OCI-LY3 (cell line): ENCODE results near the gene ZNF577.

Source experiments
- H2AFZ ChIP-seq: fragments of 200-600, 300-600 bp; shearing (Covaris generic); 2 replicates; pipeline ENCODE4 v1.6.0; 2014; ENCODE audit warnings: antibody characterized with exemption, low read depth, low read length
- H3K27ac ChIP-seq: fragments of 200-600, 300-600 bp; sonication (generic); 2 replicates; pipeline ENCODE4 v1.5.1; 2014; ENCODE audit warnings: mild to moderate bottlenecking, low read length, moderate library complexity, mixed read lengths
- H3K27me3 ChIP-seq: fragments of 200-600, 300-600 bp; sonication (generic); 2 replicates; pipeline ENCODE4 v1.6.1; 2014; ENCODE audit warnings: low read depth, low read length, mixed read lengths
- H3K36me3 ChIP-seq: fragments of 200-600, 300-600 bp; sonication (generic); replicated peaks from 2 replicates; pipeline ENCODE3; 2014; ENCODE audit warnings: low read depth, low read length, mixed read lengths
- H3K4me1 ChIP-seq: fragments of 300-600, 200-600 bp; sonication (generic); 2 replicates; pipeline ENCODE4 v1.6.1; 2014; ENCODE audit warnings: low read length, mixed read lengths
- H3K4me2 ChIP-seq: fragments of 200-600, 300-600 bp; sonication (generic); 2 replicates; pipeline ENCODE4 v1.6.1; 2014; ENCODE audit warnings: low read length, mixed read lengths
- H3K4me3 ChIP-seq: fragments of 300-600, 200-600 bp; sonication (generic); 2 replicates; pipeline ENCODE4 v1.5.1; 2014; ENCODE audit warnings: antibody characterized with exemption, mild to moderate bottlenecking, low read length, moderate library complexity
- H3K79me2 ChIP-seq: fragments of 300-600, 200-600 bp; shearing (Covaris generic); 2 replicates; pipeline ENCODE4 v1.6.1; 2014; ENCODE audit warnings: mild to moderate bottlenecking, low read length, mixed read lengths
- H3K9ac ChIP-seq: fragments of 300-600, 200-600 bp; shearing (Covaris generic); 2 replicates; pipeline ENCODE4 v1.6.0; 2014; ENCODE audit warnings: mild to moderate bottlenecking, low read length, moderate library complexity
- H3K9me3 ChIP-seq: fragments of 200-600, 300-600 bp; shearing (Covaris generic); 2 replicates; pipeline ENCODE4 v1.6.1; 2014; ENCODE audit warnings: low read length, mixed read lengths; ENCODE audit not compliant: insufficient read depth
- H4K20me1 ChIP-seq: fragments of 200-600, 300-600 bp; sonication (generic); 2 replicates; pipeline ENCODE4 v1.6.1; 2016; ENCODE audit warnings: low read length, mixed read lengths; ENCODE audit not compliant: insufficient read depth
- EZH2phosphoT487 ChIP-seq: fragments of 200-600 bp; shearing (Covaris generic); IDR thresholded peaks from 2 replicates; pipeline ENCODE4 v1.6.1; 2018; ENCODE audit warnings: antibody characterized with exemption, mixed run types, low read depth
- TF ChIP-seq, protein P1 (sequence below): fragments of 200-600, 300-600 bp; sonication (generic); IDR thresholded peaks from 2 replicates; pipeline ENCODE4 v1.5.1; 2014; ENCODE audit warnings: antibody characterized with exemption, low read length, low read depth

The ZNF577 gene

DNA sequence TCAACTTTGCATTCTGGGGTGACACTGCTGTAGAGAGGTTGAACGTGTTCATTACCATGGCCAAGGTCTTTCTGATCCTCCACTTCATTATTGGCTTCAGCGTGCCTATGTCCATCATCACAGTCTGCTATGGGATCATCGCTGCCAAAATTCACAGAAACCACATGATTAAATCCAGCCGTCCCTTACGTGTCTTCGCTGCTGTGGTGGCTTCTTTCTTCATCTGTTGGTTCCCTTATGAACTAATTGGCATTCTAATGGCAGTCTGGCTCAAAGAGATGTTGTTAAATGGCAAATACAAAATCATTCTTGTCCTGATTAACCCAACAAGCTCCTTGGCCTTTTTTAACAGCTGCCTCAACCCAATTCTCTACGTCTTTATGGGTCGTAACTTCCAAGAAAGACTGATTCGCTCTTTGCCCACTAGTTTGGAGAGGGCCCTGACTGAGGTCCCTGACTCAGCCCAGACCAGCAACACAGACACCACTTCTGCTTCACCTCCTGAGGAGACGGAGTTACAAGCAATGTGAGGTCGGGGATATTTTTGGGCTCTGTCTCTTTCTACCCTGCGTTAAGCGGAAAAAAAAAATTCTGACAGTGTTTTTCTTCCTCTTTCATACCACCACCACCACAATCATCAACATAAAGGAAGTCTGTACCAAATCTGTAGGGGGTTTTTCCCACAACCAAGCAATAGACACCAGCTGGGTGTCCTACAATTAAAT lies 63.3 kb downstream of the ZNF577 start:
- H3K4me3 ChIP-seq = peak overlapping the region; percentile 18; the same call in 1 of the 2 replicates
- peak overlapping the region; percentile 86 for H3K27ac ChIP-seq
- H3K9ac ChIP-seq = peak overlapping the region; percentile 36; the same call in 1 of the 2 replicates
- H3K27me3 ChIP-seq = no peaks in the 10 kb centered on the region
- no peaks in the 10 kb centered on the region for H3K79me2 ChIP-seq
- peaks cover 34% of the 10 kb centered on the region for H3K4me1 ChIP-seq
- 0 out of 2 replicates have a peak overlapping the region, but pooled peaks have one; percentile 9 for H2AFZ ChIP-seq
- no peaks in the 10 kb centered on the region for H4K20me1 ChIP-seq
- TF ChIP-seq, protein P1, sequence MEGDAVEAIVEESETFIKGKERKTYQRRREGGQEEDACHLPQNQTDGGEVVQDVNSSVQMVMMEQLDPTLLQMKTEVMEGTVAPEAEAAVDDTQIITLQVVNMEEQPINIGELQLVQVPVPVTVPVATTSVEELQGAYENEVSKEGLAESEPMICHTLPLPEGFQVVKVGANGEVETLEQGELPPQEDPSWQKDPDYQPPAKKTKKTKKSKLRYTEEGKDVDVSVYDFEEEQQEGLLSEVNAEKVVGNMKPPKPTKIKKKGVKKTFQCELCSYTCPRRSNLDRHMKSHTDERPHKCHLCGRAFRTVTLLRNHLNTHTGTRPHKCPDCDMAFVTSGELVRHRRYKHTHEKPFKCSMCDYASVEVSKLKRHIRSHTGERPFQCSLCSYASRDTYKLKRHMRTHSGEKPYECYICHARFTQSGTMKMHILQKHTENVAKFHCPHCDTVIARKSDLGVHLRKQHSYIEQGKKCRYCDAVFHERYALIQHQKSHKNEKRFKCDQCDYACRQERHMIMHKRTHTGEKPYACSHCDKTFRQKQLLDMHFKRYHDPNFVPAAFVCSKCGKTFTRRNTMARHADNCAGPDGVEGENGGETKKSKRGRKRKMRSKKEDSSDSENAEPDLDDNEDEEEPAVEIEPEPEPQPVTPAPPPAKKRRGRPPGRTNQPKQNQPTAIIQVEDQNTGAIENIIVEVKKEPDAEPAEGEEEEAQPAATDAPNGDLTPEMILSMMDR = no peak
- no peak for TF ChIP-seq EZH2phosphoT487
- H3K36me3 ChIP-seq = peaks cover 11% of the 10 kb centered on the region
- H3K4me2 ChIP-seq = peak overlapping the region; percentile 42
- H3K9me3 ChIP-seq = peaks cover 25% of the 10 kb centered on the region; the same call in 1 of the 2 replicates

- H3K4me3 ChIP-seq = no peak overlapping the region
- H3K36me3 ChIP-seq = peaks cover 7% of the 10 kb centered on the region
- no peak overlapping the region for H3K27ac ChIP-seq
- H3K27me3 ChIP-seq = no peaks in the 10 kb centered on the region
- H2AFZ ChIP-seq = no peak overlapping the region
- H3K79me2 ChIP-seq = no peaks in the 10 kb centered on the region
- peaks cover 14% of the 10 kb centered on the region; the same call in 1 of the 2 replicates for H3K9me3 ChIP-seq
- peaks cover 34% of the 10 kb centered on the region for H3K4me1 ChIP-seq
- H3K9ac ChIP-seq = no peak overlapping the region
- no peaks in the 10 kb centered on the region for H4K20me1 ChIP-seq
- TF ChIP-seq, protein P1 = no peak
- no peak for TF ChIP-seq EZH2phosphoT487
- no peak overlapping the region for H3K4me2 ChIP-seq
Measured at GRCh38 chr19:51822946-51823345, 64.8 kb downstream of the ZNF577 start.

DNA sequence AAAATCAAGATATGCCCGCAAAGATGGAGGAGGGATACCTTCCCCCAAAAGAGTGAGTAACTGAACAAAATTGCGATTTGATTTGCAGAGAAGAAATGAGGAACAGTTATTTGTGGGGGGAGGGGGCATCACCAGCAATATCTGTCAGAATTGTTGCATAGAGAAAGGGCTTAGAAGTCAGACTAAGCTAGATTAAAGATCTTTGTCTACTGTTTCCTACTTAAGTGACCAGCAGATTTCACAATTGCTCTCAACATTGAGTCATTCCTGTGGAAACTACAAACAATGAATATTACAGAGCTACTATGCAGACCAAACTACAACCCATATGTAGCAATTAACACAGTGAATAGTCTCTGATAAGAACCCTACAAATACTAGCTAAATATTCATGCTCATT lies 65.4 kb downstream of the ZNF577 start:
- TF ChIP-seq, protein P1 = no peak
- TF ChIP-seq EZH2phosphoT487 = no peak
- no peaks in the 10 kb centered on the region for H3K27me3 ChIP-seq
- H4K20me1 ChIP-seq = no peaks in the 10 kb centered on the region
- H3K36me3 ChIP-seq = peaks cover 7% of the 10 kb centered on the region
- H3K27ac ChIP-seq = no peak overlapping the region
- no peak overlapping the region for H2AFZ ChIP-seq
- H3K4me3 ChIP-seq = no peak overlapping the region
- no peak overlapping the region for H3K9ac ChIP-seq
- H3K9me3 ChIP-seq = peaks cover 14% of the 10 kb centered on the region; the same call in 1 of the 2 replicates
- H3K4me2 ChIP-seq = no peak overlapping the region
- peaks cover 34% of the 10 kb centered on the region for H3K4me1 ChIP-seq
- no peaks in the 10 kb centered on the region for H3K79me2 ChIP-seq

- Histone ChIP-seq H3K9me3 (peaks cover 14% of the 10 kb centered on the region; the same call in 1 of the 2 replicates), H3K4me1 (peaks cover 34% of the 10 kb centered on the region), H3K4me3 (no peak overlapping the region), H3K4me2 (no peak overlapping the region), H4K20me1 (no peaks in the 10 kb centered on the region), H3K36me3 (peaks cover 7% of the 10 kb centered on the region), H3K27ac (no peak overlapping the region), H2AFZ (no peak overlapping the region), H3K9ac (no peak overlapping the region), H3K27me3 (no peaks in the 10 kb centered on the region), H3K79me2 (no peaks in the 10 kb centered on the region)
- no peak for TF ChIP-seq EZH2phosphoT487
- TF ChIP-seq, protein P1 = no peak
Measured at GRCh38 chr19:51821921-51822320, 65.8 kb downstream of the ZNF577 start.
